GM18519 (cell line): ENCODE data around the gene GRK5.

ENCODE experiments used
- ATAC-seq: cut with Tn5 transposase; IDR thresholded peaks from one replicate; pipeline ENCODE4 v1.9.1; 2021; ENCODE audit warnings: mild to moderate bottlenecking, moderate library complexity; ENCODE audit not compliant: unreplicated experiment, low FRiP score

The GRK5 gene

DNA sequence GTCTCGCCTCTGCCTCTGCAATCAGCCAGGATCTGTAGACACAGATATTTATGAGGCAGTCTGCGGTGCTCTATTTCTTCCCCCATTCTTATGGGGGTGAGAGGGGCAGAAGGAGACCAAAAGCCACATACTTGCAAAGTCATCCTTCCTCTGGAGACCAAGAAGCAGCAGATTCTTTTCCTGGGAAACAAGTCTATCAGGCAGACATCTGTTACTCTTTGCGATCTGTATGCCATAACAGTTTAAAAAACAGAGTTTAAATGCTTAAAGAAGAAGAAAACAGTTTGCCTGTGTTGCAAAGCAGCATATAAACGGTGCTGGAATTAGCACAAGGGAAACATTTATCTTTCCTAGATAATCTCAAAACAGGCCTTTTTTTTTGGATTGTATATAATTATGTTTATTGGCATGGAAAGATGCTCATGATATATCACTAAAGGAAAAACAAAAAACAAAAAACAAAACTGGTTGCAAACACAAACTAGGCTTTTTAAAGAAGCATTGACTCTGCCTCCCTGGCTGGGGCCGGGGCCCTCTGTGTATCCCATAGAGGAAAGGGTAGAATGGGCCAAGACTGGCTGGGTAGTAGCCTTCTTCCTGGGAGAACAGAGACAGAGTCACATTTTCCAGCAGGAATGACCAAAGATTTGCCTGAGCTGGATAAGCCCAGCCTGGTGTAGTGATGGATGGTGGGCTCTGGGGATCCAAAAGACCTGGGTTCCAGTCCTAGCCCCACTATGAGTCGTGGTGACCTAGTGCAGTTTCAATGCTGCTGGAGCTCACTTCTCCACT, 284.8 kb downstream of the GRK5 start:
- ATAC-seq, result no peak

DNA sequence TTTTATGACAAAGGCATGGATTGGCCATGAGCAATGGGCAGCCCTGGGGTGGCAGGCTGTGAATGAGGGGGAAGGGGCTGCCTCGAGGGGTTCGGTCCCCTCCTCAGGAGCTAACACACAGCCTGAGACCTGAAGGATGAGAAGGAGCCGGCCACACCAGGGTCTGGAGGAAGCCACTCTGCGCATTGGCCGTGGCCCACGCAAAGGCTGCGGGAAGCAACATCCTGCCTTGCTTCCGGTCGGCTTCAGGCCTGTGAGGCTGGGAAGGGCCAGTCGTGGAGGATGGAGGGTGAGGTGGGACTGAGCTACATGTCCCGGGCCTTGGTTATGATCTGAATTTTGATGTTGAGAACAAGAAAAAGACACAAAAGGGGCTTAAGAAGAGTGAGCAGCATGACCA, 285.8 kb downstream of the GRK5 start:
- no peak for ATAC-seq

GRCh38 chr10:119494236-119495020, 287.1 kb downstream of the GRK5 start:
- ATAC-seq, result no peak

DNA sequence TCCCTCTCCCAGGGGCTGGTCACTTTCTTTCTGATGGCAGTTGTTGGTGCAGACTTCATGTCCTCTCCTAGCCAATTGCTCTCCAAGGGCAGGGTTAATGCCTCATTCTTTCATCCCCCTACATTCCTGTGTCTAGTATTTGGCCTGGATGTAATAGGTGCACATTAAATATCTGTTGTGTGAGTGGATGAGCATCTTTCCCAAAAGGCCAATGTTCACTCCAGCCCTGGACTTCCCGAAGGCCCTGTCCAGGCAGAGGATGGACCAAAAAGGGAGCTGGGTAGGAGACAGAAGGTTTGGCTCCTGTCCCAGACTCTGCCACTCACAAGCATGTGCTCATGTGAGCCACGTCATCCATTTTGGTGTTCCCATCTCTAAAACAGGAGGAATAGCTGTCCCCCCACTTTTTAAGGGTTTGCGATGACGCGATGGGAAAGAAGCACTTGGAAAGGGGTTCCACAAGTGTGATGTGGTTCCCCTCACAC, 287.7 kb downstream of the GRK5 start:
- no peak for ATAC-seq

DNA sequence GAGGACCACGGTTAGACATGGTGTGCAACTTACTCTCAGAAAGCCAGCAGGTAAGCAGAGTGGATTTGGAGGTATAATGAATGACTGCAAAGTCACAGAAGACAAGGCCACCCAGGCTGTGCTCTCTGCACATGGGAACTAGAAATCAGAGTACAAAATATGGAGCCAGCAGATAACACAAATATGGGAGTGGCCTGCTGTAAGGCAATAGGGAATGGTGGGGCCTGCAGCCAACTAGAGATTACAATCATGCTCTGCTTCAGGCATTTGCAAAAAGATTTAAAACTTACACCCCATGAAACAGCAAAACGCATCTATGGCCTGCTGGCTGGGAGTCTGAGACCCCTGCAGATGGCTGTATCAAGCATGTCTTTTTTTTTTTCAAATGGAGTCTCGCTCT, 288.2 kb downstream of the GRK5 start:
- no peak for ATAC-seq

DNA sequence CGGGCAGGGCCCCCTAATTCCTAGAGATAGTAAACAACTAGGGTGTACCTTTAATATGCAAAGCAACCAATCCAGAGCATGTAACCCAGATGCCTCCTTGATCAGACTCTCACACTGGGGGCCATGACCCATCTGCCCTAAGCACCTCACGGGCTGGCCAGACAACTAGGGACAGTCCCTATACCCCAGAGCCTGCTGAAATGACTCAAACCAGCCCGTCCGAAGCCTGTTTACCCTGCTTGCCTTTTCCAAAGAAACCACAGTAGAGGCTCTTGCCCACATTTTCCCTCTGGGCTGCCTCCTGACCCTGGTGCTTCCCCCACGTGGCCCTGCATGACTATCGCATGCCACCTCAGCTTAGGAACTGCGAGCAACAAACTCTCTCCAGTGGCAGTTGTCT, 288.9 kb downstream of the GRK5 start:
- ATAC-seq, result peak; percentile 54

DNA sequence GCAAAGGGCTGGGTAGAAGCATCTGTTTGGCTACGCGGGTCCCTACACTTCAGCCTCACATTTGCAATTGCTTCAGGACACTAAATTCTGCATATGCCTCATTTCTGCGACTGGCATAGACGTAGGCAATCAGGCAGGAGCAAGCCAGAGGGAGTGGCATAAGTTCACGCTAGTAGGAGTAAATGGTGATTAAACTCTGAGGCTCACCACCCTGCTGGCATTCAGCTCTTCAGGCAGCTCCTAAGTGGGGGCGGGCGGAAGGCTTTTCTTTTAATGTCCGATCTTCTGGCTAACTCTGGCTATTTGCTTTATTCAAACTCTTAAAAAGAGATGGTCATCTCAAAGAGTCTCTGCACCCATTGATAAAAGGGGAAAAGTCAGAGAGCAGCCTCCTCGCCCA, 289.9 kb downstream of the GRK5 start:
- ATAC-seq, result no peak

DNA sequence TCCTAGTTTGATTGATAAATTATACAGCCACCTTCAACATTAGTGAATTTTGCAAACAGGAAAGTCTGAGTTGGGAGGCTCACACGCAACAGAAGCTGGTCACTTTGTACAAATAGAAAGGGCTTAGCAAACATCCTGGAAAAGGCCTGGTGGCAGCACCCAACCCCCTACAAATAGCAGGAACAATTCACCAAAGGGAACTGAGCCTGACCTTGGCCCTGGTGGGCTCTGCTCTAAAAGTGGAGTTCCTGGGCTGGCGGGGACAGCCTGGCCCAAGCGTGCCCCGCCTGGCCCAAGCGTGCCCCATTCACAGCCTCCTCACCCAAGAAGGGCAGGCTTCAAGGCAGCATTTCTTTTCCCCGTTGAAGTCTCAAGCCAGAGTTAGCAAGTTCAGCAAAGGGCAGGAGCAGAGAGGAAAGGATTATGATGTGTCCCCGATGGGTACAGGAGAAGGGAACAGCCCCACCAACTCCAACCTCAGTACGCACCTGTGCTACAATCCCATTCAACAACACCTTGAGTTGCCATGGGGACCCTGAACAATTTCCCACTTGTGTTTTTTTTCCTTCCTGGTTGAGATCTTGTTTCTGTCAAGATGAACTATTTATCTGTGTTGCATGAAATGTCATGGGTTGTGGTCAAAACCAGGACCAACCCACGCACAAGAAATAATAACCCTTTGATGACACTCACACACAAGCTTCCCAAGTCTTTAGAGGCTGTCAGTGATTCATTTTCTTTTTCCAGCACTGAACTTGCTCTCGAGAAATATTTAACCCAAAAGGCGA, 291.7 kb downstream of the GRK5 start:
- ATAC-seq, result no peak

GRCh38 chr10:119499677-119500002, 292.3 kb downstream of the GRK5 start:
- no peak for ATAC-seq

- no peak for ATAC-seq
These were observed 292.9 kb downstream of the GRK5 start for GRCh38 chr10:119500123-119500795.

DNA sequence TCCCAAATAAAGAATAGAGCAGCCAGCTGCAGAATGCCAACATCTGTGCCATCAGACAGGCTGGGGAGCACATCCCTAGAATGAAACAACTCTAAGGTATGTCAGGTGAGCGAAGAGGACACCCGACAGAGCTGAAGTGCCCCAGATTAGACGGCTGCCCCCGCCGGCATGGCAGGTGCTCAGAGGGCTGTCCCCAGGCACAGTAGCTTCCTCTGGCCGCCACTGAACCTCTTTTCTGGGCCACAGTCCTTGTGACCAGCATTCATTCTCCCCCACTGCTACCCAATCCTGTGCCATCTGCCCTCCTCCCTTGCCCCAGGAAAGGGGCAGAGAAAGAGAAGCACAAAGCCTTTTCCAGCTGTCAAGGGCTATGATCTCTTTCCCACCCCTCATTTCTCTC, 293.4 kb downstream of the GRK5 start:
- no peak for ATAC-seq

DNA sequence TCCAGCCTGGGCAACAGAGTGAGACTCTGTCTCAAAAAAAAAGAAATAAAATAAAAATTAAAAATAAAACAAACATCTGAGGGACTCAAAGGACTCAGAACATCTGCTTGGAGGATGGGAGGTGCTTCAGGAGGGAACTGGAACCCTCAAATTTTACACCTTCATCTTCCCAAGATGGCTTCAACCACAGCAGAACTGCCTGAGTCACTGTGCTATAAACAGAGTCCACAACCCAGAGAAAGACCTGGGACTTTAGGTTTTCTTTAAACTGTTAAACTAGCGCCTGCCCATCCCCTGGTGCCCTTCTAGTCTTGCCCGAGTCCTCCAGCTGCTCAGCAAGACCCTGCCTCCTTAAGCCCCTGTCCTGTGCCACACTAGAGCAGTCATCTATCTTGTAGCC, 294.3 kb downstream of the GRK5 start:
- no peak for ATAC-seq

DNA sequence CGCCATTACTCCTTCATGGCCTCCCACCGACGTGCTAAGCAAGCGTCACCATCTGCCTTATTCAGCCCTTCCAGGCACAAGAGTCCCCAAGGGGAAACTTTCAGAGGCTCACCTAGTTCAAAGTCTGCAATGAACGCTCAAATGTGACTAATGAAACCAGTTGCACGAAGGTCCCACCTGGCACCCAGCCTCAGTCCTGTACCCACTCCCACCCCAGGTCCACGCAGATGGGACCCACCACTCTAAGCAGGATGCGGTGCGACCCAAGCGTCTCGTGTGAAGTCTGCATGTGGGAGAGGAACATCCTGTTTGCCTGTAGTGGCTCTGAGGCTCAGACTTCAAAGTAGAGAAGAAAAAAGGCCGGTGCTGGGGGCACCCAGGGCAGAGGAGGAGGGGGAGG, 294.8 kb downstream of the GRK5 start:
- ATAC-seq, result peak; percentile 51

DNA sequence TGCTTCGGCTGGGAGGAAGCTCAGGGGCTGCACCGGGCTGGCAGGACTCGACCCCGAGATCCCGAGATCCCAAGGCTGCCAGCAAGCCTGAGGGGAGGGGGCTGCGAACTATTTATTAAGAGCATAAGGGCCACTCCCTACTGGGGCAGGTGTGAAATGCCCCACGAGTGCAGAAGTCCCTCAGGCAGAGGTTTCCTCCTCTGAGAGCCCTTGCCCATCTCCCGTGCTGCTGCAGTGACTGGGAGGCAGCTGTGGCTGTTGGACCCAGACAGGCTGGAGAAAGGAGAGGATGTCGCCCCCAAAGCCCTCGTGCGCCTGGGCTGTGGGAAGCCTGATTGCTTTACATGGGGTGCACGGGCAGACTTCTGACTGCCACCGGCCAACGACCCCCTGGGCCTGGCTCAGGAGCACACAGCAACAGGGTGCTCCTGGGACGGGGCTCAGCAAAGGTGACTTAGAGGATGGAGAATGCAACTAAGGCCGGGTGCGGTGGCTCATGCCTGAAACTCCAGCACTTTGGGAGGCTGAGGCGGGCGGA, 295.3 kb downstream of the GRK5 start:
- ATAC-seq, result no peak

- no peak for ATAC-seq
These were observed 296.4 kb downstream of the GRK5 start for GRCh38 chr10:119503821-119504220.

- no peak for ATAC-seq
These were observed 297.3 kb downstream of the GRK5 start for GRCh38 chr10:119504651-119505050.

DNA sequence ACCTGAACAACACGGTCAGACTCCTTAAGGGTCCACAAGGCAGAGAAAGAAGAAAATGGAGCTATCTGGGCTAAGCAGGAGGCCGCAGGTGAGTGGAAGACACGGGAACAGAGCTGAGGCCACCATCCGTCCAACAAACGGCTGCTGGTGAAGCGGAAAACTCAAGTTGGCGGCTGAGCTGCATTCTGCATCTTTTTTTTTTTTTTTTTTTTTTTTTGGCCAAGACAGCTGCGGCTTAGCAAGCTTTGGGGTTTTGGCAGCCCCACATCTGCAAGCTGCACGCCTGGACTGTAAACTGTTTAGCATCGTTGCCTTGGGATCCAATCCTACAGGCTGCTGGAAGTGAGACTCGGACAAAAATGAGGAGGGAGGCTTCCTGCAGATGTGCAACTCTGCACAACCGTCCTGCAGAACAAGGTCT, 297.8 kb downstream of the GRK5 start:
- no peak for ATAC-seq
